Measurements from ENCODE around the gene GSTM1. TPM values are rescaled to one million over a fixed set of nuclear protein-coding genes. Genes with fewer than 3 reads are reported as not detected.
"Not testable (repeated sequence)": the region's sequence is repeated elsewhere in the genome, so short reads cannot be mapped to it uniquely, and the experiment has no call there.

GSTM1 gene
- total RNA-seq, 2 experiments from 2014 or later, result not detected

GRCh38 chr1:109711593-109712320 is 24.1 kb downstream of the GSTM1 start, which contains the start of gene GSTM5:
TSS of gene GSTM5 (plus strand) at chr1:109712251. CDS start at chr1:109712313, 62 bp downstream.
- intact Hi-C loops (cut with micrococcal nuclease), result not testable (repeated sequence)
- peaks cover 15% of the 10 kb centered on the region for H3K27me3 Mint-ChIP-seq (ENCODE audit: low read depth)

DNA sequence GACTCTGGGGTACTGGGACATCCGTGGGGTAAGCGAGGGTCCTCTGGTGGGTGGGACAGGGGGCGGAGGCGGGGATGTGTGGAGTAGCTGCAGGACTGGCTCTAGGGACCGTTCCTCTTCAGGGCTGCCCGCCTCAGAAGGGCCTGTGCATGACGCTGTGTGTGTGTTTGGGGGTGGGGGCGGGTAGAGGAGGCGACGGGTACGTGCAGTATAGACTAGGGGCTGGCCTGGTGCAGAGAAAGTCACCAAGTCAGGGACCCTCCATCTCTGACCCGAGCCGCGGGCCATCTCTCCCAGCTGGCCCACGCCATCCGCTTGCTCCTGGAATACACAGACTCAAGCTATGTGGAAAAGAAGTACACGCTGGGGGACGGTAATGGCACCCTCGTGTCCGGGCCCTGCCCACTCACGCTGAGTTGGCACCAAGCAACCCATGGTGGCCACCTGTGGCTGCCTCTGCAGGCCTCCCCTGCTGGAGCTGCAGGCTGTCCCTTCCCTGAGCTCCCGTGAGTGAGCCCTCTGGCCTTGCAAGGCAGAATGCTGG is 24.8 kb downstream of the GSTM1 start:
- peaks cover 1% of the 10 kb centered on the region for H3K4me1 Mint-ChIP-seq (ENCODE audit: low read depth)
- no peak overlapping the region for H3K27ac Mint-ChIP-seq
- H3K9me3 Mint-ChIP-seq, result peaks cover 15% of the 10 kb centered on the region
- CTCF ChIA-PET, result interaction anchor here (0.7 to 1.0 kb wide), 2 partner anchors 62 to 64 kb away, joined by 3 read pairs; no protein-coding TSS in a partner anchor
- no peak overlapping the region for H3K4me3 Mint-ChIP-seq
- DNase-seq, result no peak
- H3K36me3 Mint-ChIP-seq (ENCODE audit: low read depth), result no peaks in the 10 kb centered on the region
- peaks cover 15% of the 10 kb centered on the region for H3K27me3 Mint-ChIP-seq (ENCODE audit: low read depth)
- intact Hi-C loops (cut with micrococcal nuclease), result no loop called here

More at GRCh38 chr1:109711593-109712320, 24.1 kb downstream of the GSTM1 start, which contains the start of gene GSTM5:
- DNase-seq; H3K4me3 Mint-ChIP-seq; H3K36me3 Mint-ChIP-seq (ENCODE audit: low read depth); H3K4me1 Mint-ChIP-seq (ENCODE audit: low read depth); H3K27ac Mint-ChIP-seq; CTCF ChIA-PET: not testable (repeated sequence)
- peaks cover 15% of the 10 kb centered on the region for H3K9me3 Mint-ChIP-seq

- Mint-ChIP-seq H3K36me3 (ENCODE audit: low read depth) (no peaks in the 10 kb centered on the region), H3K27me3 (ENCODE audit: low read depth) (peaks cover 15% of the 10 kb centered on the region), H3K4me3 (no peak overlapping the region), H3K4me1 (ENCODE audit: low read depth) (peaks cover 1% of the 10 kb centered on the region), H3K9me3 (peaks cover 10% of the 10 kb centered on the region), H3K27ac (no peak overlapping the region)
- CTCF ChIA-PET, result no interaction called here
- intact Hi-C loops (cut with micrococcal nuclease), result no loop called here
- no peak for DNase-seq
These were observed 26.0 kb downstream of the GSTM1 start for GRCh38 chr1:109713636-109714035.

- intact Hi-C loops (cut with micrococcal nuclease), result no loop called here
- Mint-ChIP-seq H3K4me3 (no peak overlapping the region), H3K27ac (no peak overlapping the region), H3K9me3 (no peaks in the 10 kb centered on the region), H3K27me3 (ENCODE audit: low read depth) (peaks cover 15% of the 10 kb centered on the region), H3K36me3 (ENCODE audit: low read depth) (no peaks in the 10 kb centered on the region), H3K4me1 (ENCODE audit: low read depth) (peaks cover 1% of the 10 kb centered on the region)
- CTCF ChIA-PET, result no interaction called here
- DNase-seq, result no peak
These were observed 27.2 kb downstream of the GSTM1 start for GRCh38 chr1:109714661-109715372.

- no peak for DNase-seq
- CTCF ChIA-PET, result no interaction called here
- H3K4me3 Mint-ChIP-seq, result no peak overlapping the region
- no peaks in the 10 kb centered on the region for H3K9me3 Mint-ChIP-seq
- H3K27me3 Mint-ChIP-seq (ENCODE audit: low read depth), result peaks cover 15% of the 10 kb centered on the region
- no peaks in the 10 kb centered on the region for H3K36me3 Mint-ChIP-seq (ENCODE audit: low read depth)
- intact Hi-C loops (cut with micrococcal nuclease), result no loop called here
- no peak overlapping the region for H3K27ac Mint-ChIP-seq
- H3K4me1 Mint-ChIP-seq (ENCODE audit: low read depth), result peaks cover 1% of the 10 kb centered on the region
These were observed 28.5 kb downstream of the GSTM1 start for GRCh38 chr1:109716121-109716520.

DNA sequence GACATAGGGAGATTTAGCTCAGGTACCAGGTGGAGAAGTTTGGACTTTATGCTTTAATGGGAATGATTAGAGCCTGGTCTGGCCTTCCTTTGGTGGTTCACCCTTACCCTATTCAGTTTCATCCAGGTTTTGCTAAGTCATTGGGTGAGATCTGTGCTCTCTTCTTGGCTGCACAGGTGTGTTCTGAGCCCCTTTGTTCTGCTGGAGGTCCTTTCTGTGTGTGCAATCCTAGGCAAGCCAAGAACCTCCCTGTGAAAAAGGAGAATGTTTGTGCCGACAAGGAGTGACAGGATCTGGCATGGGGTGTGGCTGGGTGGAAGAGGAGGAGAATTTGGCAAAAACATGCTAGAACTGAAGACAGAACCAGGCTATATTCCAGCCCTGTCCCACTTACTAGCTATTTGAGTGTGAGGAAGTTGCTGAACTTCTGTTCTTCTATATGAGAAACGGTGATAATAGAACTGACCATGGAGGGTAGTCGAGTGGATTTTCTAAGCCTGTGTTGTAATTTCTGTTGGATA is 29.0 kb downstream of the GSTM1 start:
- no peak for DNase-seq
- no peaks in the 10 kb centered on the region for H3K9me3 Mint-ChIP-seq
- CTCF ChIA-PET, result interaction anchor here (2.6 kb wide), 1 partner anchor 77 kb away, joined by 15 read pairs; no protein-coding TSS in a partner anchor
- H3K4me1 Mint-ChIP-seq (ENCODE audit: low read depth), result peaks cover 1% of the 10 kb centered on the region
- no peaks in the 10 kb centered on the region for H3K36me3 Mint-ChIP-seq (ENCODE audit: low read depth)
- H3K27me3 Mint-ChIP-seq (ENCODE audit: low read depth), result peaks cover 15% of the 10 kb centered on the region
- intact Hi-C loops (cut with micrococcal nuclease), result no loop called here
- no peak overlapping the region for H3K4me3 Mint-ChIP-seq
- H3K27ac Mint-ChIP-seq, result no peak overlapping the region

DNA sequence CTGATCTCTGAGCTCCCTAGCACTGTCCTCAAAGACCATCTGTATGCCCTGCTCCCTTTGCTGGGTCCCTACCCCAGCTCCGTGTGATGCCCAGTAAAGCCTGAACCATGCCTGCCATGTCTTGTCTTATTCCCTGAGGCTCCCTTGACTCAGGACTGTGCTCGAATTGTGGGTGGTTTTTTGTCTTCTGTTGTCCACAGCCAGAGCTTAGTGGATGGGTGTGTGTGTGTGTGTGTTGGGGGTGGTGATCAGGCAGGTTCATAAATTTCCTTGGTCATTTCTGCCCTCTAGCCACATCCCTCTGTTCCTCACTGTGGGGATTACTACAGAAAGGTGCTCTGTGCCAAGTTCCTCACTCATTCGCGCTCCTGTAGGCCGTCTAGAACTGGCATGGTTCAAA is 30.1 kb downstream of the GSTM1 start:
- Mint-ChIP-seq H3K27me3 (ENCODE audit: low read depth) (peaks cover 15% of the 10 kb centered on the region), H3K27ac (no peak overlapping the region), H3K4me1 (ENCODE audit: low read depth) (no peaks in the 10 kb centered on the region), H3K9me3 (no peaks in the 10 kb centered on the region), H3K36me3 (ENCODE audit: low read depth) (no peaks in the 10 kb centered on the region), H3K4me3 (no peak overlapping the region)
- no peak for DNase-seq
- intact Hi-C loops (cut with micrococcal nuclease), result loop anchor here (1.0 kb wide), 1 partner anchor 56 kb away; no protein-coding TSS in a partner anchor
- CTCF ChIA-PET, result interaction anchor here (0.6 to 2.6 kb wide), 3 partner anchors 73 to 118 kb away, joined by 3 to 15 read pairs (median 5); no protein-coding TSS in a partner anchor

- intact Hi-C loops (cut with micrococcal nuclease), result loop anchor here (1.0 kb wide), 1 partner anchor 55 kb away; no protein-coding TSS in a partner anchor
- CTCF ChIA-PET, result interaction anchor here (0.6 to 2.6 kb wide), 3 partner anchors 56 to 119 kb away, joined by 3 to 15 read pairs (median 7); no protein-coding TSS in a partner anchor
- H3K9me3 Mint-ChIP-seq, result no peaks in the 10 kb centered on the region
- H3K36me3 Mint-ChIP-seq (ENCODE audit: low read depth), result no peaks in the 10 kb centered on the region
- H3K4me1 Mint-ChIP-seq (ENCODE audit: low read depth), result no peaks in the 10 kb centered on the region
- H3K4me3 Mint-ChIP-seq, result no peak overlapping the region
- H3K27me3 Mint-ChIP-seq (ENCODE audit: low read depth), result peaks cover 12% of the 10 kb centered on the region
- no peak overlapping the region for H3K27ac Mint-ChIP-seq
- no peak for DNase-seq
These were observed 30.9 kb downstream of the GSTM1 start for GRCh38 chr1:109718495-109718894.

GRCh38 chr1:109719337-109719837 is 31.8 kb downstream of the GSTM1 start:
- Mint-ChIP-seq H3K4me3 (no peak overlapping the region), H3K27me3 (ENCODE audit: low read depth) (peaks cover 4% of the 10 kb centered on the region), H3K4me1 (ENCODE audit: low read depth) (no peaks in the 10 kb centered on the region), H3K27ac (no peak overlapping the region), H3K36me3 (ENCODE audit: low read depth) (no peaks in the 10 kb centered on the region), H3K9me3 (no peaks in the 10 kb centered on the region)
- CTCF ChIA-PET, result interaction anchor here (1.1 to 2.1 kb wide), 3 partner anchors 55 to 265 kb away, joined by 3 to 7 read pairs (median 3); partner anchors contain the start of gene AHCYL1
- intact Hi-C loops (cut with micrococcal nuclease), result no loop called here
- no peak for DNase-seq

GRCh38 chr1:109721042-109721441 is 33.4 kb downstream of the GSTM1 start:
- intact Hi-C loops (cut with micrococcal nuclease), result no loop called here
- CTCF ChIA-PET, result interaction anchor here (0.6 to 1.2 kb wide), 2 partner anchors 81 to 932 kb away, joined by 4 to 6 read pairs; no protein-coding TSS in a partner anchor
- H3K4me1 Mint-ChIP-seq (ENCODE audit: low read depth), result no peaks in the 10 kb centered on the region
- no peak overlapping the region for H3K27ac Mint-ChIP-seq
- H3K27me3 Mint-ChIP-seq (ENCODE audit: low read depth), result no peaks in the 10 kb centered on the region
- no peak for DNase-seq
- H3K4me3 Mint-ChIP-seq, result no peak overlapping the region
- no peaks in the 10 kb centered on the region for H3K9me3 Mint-ChIP-seq
- H3K36me3 Mint-ChIP-seq (ENCODE audit: low read depth), result no peaks in the 10 kb centered on the region

DNA sequence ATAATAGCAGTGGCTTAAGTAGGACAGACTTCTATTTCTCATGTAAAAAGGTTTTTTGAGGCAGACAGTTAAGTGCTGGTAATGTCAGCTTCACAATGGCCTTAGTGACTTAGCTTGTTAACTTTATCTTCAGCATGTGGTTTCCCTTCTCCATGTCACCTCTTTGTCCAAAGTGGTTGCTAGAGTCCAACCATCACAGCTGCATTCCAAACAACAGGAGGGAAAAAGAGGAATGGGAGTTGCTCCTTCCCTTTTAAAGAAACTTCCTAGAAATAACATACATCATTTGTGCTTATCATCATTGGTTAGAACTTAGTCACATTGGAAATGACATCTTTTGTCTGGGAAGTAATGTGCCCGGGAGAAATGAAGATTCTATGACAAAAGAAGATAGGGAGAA is 34.4 kb downstream of the GSTM1 start:
- intact Hi-C loops (cut with micrococcal nuclease), result no loop called here
- Mint-ChIP-seq H3K36me3 (ENCODE audit: low read depth) (no peaks in the 10 kb centered on the region), H3K27ac (no peak overlapping the region), H3K4me1 (ENCODE audit: low read depth) (no peaks in the 10 kb centered on the region), H3K27me3 (ENCODE audit: low read depth) (no peaks in the 10 kb centered on the region), H3K4me3 (no peak overlapping the region), H3K9me3 (no peaks in the 10 kb centered on the region)
- CTCF ChIA-PET, result interaction anchor here (1.2 kb wide), 1 partner anchor 82 kb away, joined by 6 read pairs; no protein-coding TSS in a partner anchor
- no peak for DNase-seq

All from activated naive CD4-positive, alpha-beta T cell treated with anti-CD3 and anti-CD28 coated beads for 36 hours (primary cell).